Stimulated activated CD8-positive, alpha-beta memory T cell treated with anti-CD3 and anti-CD28 coated beads, Interleukin-4, amount 100 ng/mL, for 1 hour (primary cell): ENCODE results near the gene USB1.
A peak's percentile ranks its signal among the peaks of the same experiment; 100 is the strongest.

ENCODE experiments used
- DNase-seq, 2 donors: peaks; one replicate each; pipeline ENCODE4 v3.0.0-alpha.2; 2020; ENCODE audit warnings: low read depth in 2 of 2, low spot score in 1 of 2

The USB1 gene, protein sequence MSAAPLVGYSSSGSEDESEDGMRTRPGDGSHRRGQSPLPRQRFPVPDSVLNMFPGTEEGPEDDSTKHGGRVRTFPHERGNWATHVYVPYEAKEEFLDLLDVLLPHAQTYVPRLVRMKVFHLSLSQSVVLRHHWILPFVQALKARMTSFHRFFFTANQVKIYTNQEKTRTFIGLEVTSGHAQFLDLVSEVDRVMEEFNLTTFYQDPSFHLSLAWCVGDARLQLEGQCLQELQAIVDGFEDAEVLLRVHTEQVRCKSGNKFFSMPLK

GRCh38 chr16:58000706-58001676 lies at the start of gene USB1:
Gene USB1, plus strand, starts transcription at chr16:58001407. Its CDS starts 77 bp downstream, at chr16:58001484.
- DNase-seq, result peak; percentile 58 to 65

DNA sequence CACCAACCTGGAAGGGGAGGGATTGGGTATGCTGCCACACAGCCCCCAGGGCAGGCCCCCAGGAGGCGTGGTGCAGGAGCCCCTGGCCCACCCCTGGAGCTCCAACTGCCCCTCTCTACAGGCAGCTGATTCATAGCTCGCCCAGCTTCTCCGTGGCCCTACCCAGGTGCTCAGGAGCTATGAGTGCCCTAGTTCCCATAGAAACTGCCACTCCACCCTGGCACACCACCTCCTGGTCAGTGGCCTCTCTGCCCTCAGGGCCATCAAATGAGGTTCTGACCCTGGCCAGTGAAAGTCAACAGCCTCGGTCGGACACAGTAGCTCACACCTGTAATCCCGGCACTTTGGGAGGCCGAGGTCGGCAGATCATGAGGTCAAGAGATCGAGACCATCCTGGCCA lies 48.3 kb upstream of the USB1 start:
- DNase-seq, result no peak

- no peak for DNase-seq
Measured at GRCh38 chr16:57953857-57954256, 47.4 kb upstream of the USB1 start.

DNA sequence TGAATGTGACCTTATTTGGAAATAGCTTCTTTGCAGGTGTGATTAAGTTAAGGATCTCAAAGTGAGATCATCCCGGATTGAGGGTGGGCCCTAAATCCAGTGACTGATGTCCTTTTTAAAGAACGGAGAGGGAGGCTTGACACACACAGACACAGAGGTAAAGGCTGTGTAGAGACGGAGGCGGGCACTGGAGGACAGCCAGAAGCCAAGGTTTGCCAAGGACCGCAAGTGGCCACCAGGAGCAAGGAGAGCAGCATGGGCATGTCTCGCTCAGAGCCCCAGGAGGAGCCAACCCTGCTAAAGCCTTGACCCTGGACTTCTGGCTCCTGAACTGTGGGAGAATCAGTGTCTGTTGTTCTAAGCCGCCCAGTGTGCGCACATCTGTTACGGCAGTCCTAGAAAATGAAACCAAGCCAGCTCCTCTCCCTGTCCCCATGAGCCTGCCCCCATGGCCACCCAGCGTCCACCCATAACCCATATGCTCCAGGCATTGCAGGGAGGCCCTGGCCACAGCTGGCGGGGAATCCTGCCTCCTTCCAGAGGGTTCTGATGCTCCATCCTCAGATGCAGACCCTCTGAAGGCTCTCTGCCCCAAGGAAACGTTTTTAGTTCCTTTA lies 45.5 kb upstream of the USB1 start:
- DNase-seq, result no peak

DNA sequence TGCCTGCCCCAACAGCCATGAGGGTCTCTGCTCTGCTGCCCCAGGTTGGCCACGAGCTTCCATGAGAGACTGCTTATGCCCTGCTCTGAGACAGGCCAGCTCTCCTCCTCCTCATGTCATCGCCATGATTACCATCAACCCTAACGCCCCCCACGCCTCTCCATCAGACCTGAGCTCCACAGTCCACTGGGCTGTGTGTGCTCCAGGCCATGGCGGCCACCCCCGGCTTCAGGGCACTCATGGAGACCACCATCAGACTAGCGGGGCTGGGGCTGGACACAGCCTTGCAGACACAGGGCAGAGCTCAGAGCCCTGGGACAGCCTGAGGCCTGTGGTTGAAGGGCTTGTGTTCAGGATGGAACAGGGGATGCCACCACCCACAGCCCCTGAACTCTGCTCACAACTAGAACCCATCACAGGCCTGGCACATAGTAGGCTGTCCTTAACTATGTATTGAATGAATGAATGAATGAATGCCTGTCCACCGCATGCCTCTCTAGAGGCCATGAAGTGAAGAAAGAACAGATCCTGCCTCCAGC lies 44.9 kb upstream of the USB1 start:
- DNase-seq, result no peak

DNA sequence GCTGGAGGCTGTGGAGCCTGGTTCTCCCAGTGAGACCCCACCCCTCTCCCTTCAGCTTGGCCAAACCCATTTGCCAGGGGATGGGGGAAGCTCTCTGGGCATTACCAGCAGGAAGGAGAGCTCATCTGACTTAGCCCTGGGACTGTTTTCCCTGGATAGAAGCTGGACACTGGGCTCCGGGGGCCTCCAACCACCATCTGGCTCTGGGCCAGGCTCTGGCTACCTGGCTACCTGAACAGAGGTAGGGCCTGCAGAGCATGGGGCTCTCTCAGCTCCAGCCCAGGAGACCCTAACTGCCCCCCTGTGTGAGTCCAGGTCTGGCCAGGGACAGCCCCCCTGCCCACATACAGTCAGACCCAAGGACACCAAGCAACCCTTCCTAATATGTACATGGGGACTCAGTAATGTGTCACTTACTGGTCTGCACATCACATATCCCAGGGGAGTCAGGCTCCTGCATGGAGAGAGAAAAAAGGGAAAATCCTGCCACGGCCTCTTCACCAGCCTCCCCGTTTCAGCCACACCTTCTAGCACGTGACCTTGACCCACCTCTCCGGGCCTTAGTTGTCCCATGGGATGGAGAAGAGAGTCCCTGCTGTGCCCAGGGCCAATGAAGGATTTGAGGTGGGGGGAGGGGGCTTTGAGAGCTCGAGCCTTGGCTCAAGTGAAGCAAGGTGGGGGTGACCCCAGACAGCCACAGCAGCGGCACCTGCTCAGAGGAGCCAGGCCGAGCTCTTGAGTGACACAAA lies 44.1 kb upstream of the USB1 start:
- no peak for DNase-seq

DNA sequence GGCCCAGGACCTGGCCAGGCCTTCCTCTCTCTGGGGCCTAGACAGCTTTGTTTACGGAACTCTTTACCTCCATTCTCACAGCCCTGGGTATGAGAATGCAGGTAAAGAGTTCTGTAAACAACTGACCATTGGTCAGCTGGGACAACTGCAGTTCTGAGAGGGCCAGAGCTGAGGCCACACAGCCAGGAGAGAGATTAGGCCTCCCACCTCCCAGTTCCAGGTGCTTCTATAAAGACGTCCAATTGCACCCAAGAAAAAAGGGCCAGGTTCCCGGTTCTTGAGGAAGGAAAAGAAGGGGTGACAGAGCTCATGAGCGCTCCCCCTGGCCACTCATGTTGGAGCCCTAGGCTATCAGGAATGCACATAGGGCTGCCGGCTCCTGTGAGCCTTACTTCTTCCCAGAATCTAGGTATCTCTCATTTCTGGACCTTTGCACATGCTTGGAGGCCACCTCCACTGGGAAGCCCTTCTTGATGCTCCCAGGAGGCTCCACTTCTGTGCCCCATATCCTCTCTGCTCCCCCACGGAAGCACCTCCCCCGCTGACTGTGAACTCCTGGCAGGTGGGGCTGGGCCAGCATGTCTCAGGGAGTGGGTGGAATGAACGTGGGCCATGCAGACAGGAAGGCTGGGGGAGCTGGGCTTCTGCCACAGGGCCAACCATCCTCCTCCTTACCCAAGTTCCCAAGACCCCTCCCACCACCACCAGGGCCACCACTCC lies 43.4 kb upstream of the USB1 start:
- no peak for DNase-seq

- DNase-seq, result no peak
Measured at GRCh38 chr16:57958544-57958943, 42.7 kb upstream of the USB1 start.

GRCh38 chr16:57959121-57959520 lies 42.1 kb upstream of the USB1 start:
- DNase-seq, result no peak

DNA sequence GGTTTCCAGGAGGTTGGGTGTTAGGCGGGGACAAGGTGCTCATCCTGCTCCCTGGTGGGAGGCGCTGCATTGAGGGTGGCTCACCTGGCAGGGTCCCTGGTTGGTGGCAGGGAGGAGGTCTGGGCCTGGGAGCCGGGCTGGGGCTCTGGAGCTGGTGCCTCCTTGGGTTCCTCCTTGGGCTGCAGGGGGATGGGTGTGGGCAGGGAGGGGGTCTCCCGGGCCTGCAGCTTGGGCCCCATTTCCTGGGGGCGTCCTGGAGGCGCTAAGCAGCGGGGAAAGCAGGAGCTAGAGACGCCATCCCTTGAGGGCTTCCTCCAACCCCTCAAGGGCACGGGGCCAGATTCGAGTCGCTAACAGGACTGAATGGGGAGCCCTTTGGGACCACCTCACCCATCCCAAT lies 41.4 kb upstream of the USB1 start:
- DNase-seq, result no peak

DNA sequence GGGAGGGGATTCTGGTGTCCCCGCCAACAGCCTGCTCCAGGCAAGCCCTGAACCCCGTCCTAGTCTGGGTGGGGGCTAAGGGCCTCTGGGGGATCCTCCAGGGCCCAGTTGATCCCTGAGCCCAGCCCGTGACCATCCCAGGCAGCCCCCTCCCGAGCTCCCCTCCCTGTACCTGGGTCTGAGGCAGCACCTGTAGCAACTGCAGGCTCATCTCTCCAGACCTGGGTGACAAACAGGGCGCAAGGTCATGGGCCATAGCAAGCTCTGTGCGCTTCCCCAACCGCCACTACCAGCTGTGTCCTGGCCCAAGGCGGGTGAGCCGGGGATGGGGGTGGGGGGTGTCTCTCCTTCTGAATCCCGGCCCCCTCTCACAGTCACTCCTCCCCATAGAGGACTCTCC lies 40.9 kb upstream of the USB1 start:
- no peak for DNase-seq

GRCh38 chr16:57960826-57961472 lies 40.3 kb upstream of the USB1 start:
- no peak for DNase-seq

- DNase-seq, result no peak
Measured at GRCh38 chr16:57961538-57961937, 39.7 kb upstream of the USB1 start.

- DNase-seq, result no peak
Measured at GRCh38 chr16:57962046-57962445, 39.2 kb upstream of the USB1 start.

- no peak for DNase-seq
Measured at GRCh38 chr16:57962756-57963155, 38.5 kb upstream of the USB1 start.

- DNase-seq, result no peak
Measured at GRCh38 chr16:57964157-57964700, 37.0 kb upstream of the USB1 start.

- DNase-seq, result no peak
Measured at GRCh38 chr16:57966204-57966771, 34.9 kb upstream of the USB1 start.

DNA sequence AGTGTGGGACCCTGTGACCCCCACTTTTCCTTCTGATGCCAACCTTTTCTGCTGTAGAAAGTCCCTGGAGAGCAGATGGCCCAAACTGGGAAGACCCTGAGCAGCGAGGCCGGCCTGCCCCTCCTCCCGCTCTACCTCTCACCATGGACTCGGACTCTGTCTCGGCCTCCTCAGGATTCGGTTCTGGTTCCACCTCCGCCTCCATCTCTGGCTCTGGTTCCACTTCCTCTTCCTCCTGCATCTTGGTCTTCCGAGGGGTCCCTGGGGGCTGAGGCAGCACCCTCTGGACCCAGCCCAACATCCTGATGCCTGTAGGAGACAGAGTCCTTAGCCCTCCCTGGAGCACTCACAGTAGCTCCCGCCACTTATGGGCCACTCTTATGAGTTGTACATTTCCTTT lies 34.2 kb upstream of the USB1 start:
- no peak for DNase-seq

DNA sequence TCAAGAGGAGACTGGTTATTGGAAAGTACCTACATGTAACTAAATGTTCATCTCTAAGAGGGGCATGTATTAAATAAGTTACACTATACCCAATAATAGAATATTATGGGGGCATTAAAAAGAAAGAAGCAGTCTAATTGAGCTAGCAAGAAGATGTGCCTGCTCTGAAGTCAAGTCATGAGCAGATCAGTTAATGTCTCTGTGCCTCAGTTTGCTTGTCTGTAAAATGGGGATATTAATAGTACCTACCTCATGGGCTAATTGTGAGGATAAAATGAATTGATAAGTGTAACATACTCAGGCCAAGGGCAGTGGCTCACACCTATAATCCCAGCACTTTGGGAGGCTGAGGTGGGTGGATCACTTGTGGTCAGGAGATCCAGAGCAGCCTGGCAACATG lies 33.3 kb upstream of the USB1 start:
- no peak for DNase-seq
